Testis (tissue), 3 donors: Measurements from ENCODE around the gene UMOD. TPM values are rescaled to one million over a fixed set of nuclear protein-coding genes. Genes with fewer than 3 reads are reported as not detected.

Experiments used
- DNase-seq: peaks from one replicate; pipeline ENCODE4 v3.0.0-alpha.2; 2019
- H3K27ac ChIP-seq, 2 donors: fragments of 200-600 bp; sonication (generic); one replicate each; pipeline ENCODE4 v1.5.1; 2019
- H3K27me3 ChIP-seq: fragments of 200-600 bp; sonication (generic); one replicate; pipeline ENCODE4 v1.5.1; 2019
- H3K36me3 ChIP-seq: fragments of 200-600 bp; sonication (generic); one replicate; pipeline ENCODE4 v1.5.1; 2017; ENCODE audit warnings: low read depth; ENCODE audit errors: missing control alignments
- H3K4me1 ChIP-seq: fragments of 200-600 bp; sonication (generic); one replicate; pipeline ENCODE4 v1.5.1; 2019
- H3K4me3 ChIP-seq, 2 donors: fragments of 200-600 bp; sonication (generic); one replicate each; pipeline ENCODE4 v1.5.1; 2017 to 2019
- H3K9me3 ChIP-seq: fragments of 200-600 bp; sonication (generic); one replicate; pipeline ENCODE4 v1.5.1; 2017
- CTCF ChIP-seq, 3 experiments: fragments of 450-650 bp in 2 of 3; fragments of 200-600 bp in 1 of 3; sonication (generic) in 1 of 3; IDR thresholded peaks; one replicate each; pipeline ENCODE4 v1.5.1; 2016 to 2019; ENCODE audit warnings: antibody characterized with exemption in 3 of 3, mild to moderate bottlenecking in 2 of 3, moderate library complexity in 1 of 3
- POLR2A ChIP-seq: fragments of 450-650 bp; IDR thresholded peaks from one replicate; pipeline ENCODE4 v1.6.1; 2017; ENCODE audit warnings: antibody characterized with exemption, mild to moderate bottlenecking, moderate library complexity
- WGBS, 2 donors: methylation state at CpG; one replicate each; pipeline ENCODE4 v1.1.5; 2018; 5-methylcytosine and 5-hydroxymethylcytosine counted together
- intact Hi-C: fragments of 100-400 bp; cut with DNase I; formaldehyde crosslinking; loops from one replicate; pipeline ENCODE4 v1.15.1; 2023; ENCODE audit warnings: low total_unique reads
- polyA plus RNA-seq: library from polyadenylated mRNA; stranded (reverse); fragments of 350-450 nt; fragmentation: Illumina TruSeq; extraction: RNeasy Lipid Tissue Mini Kit (QIAGEN cat#74804); gene quantifications from one replicate; pipeline ENCODE4 v1.2.3, GENCODE V29; 2014; ENCODE audit warnings: low read depth, low replicate concordance; ENCODE audit not compliant: insufficient read depth
- total RNA-seq, 2 donors: library from RNA; depleted of rRNA; stranded (reverse); fragments of >200 nt; gene quantifications; one replicate each; pipeline ENCODE4 v1.2.3, GENCODE V29; 2016

UMOD gene
- total and polyA plus RNA-seq, 3 donors from 2014 or later, result 0.43 to 3.8 (median 0.99) TPM

GRCh38 chr16:20311548-20311947 is 41.0 kb downstream of the UMOD start:
- no peaks in the 10 kb centered on the region for H3K36me3 ChIP-seq
- H3K27ac ChIP-seq, result no peak overlapping the region
- H3K9me3 ChIP-seq, result no peaks in the 10 kb centered on the region
- H3K27me3 ChIP-seq, result no peaks in the 10 kb centered on the region
- 70 to 76% methylated on average over 2 of the region's 2 CpGs for WGBS, 2 donors
- H3K4me1 ChIP-seq, result no peaks in the 10 kb centered on the region
- intact Hi-C loops, result no loop called here
- no peak for DNase-seq
- no peak for TF ChIP-seq CTCF (IDR thresholded peaks at IDR 0.05)
- no peak for TF ChIP-seq POLR2A
- no peak overlapping the region for H3K4me3 ChIP-seq

GRCh38 chr16:20310421-20311395 is 41.8 kb downstream of the UMOD start:
- 87 to 90% methylated on average over 11 of the region's 11 CpGs for WGBS, 2 donors
- Histone ChIP-seq H3K27ac (no peak overlapping the region), H3K27me3 (no peaks in the 10 kb centered on the region), H3K4me3 (no peak overlapping the region), H3K9me3 (no peaks in the 10 kb centered on the region), H3K36me3 (no peaks in the 10 kb centered on the region), H3K4me1 (no peaks in the 10 kb centered on the region)
- intact Hi-C loops, result no loop called here
- TF ChIP-seq CTCF (IDR thresholded peaks at IDR 0.05) (no peak), POLR2A (no peak)
- DNase-seq, result no peak

- Histone ChIP-seq H3K27me3 (no peaks in the 10 kb centered on the region), H3K4me3 (no peak overlapping the region), H3K9me3 (no peaks in the 10 kb centered on the region), H3K27ac (no peak overlapping the region), H3K4me1 (no peaks in the 10 kb centered on the region), H3K36me3 (no peaks in the 10 kb centered on the region)
- no peak for TF ChIP-seq POLR2A
- TF ChIP-seq CTCF (IDR thresholded peaks at IDR 0.05), result no peak
- intact Hi-C loops, result no loop called here
- no peak for DNase-seq
- WGBS, 2 donors, result 80 to 95% methylated on average over 5 to 6 of the region's 6 CpGs
Observed at GRCh38 chr16:20309786-20310185, 42.7 kb downstream of the UMOD start.

- no peaks in the 10 kb centered on the region for H3K36me3 ChIP-seq
- H3K4me3 ChIP-seq, result no peak overlapping the region
- TF ChIP-seq POLR2A (no peak), CTCF (IDR thresholded peaks at IDR 0.05) (no peak)
- H3K9me3 ChIP-seq, result no peaks in the 10 kb centered on the region
- WGBS, 2 donors, result 77 to 80% methylated on average over 4 of the region's 4 CpGs
- H3K4me1 ChIP-seq, result no peaks in the 10 kb centered on the region
- intact Hi-C loops, result no loop called here
- no peak overlapping the region for H3K27ac ChIP-seq
- no peak for DNase-seq
- H3K27me3 ChIP-seq, result no peaks in the 10 kb centered on the region
Observed at GRCh38 chr16:20308801-20309590, 43.5 kb downstream of the UMOD start.
